GM23338 (cell line): ENCODE results near the gene ANKRD22. TPM values are rescaled to one million over a fixed set of nuclear protein-coding genes. Genes with fewer than 3 reads are reported as not detected.
A peak's percentile ranks its signal among the peaks of the same experiment; 100 is the strongest.

Experiments used
- ATAC-seq: fragments of 200-7000 bp; cut with Tn5 transposase; 3 replicates; pipeline ENCODE4 v1.9.1; 2020
- DNase-seq: peaks from one replicate; pipeline ENCODE4 v3.0.0-alpha.2; 2015; ENCODE audit warnings: low spot score
- H2AFZ ChIP-seq: fragments of 200-600 bp; sonication (generic); 2 replicates; pipeline ENCODE4 v1.8.0; 2016; ENCODE audit warnings: antibody characterized with exemption, mild to moderate bottlenecking, moderate library complexity
- H3F3A ChIP-seq: fragments of 200-600 bp; sonication (generic); replicated peaks from 2 replicates; pipeline ENCODE4 v1.8.0; 2017; ENCODE audit warnings: antibody characterized with exemption, mixed run types, low read depth
- H3K27ac ChIP-seq: fragments of 200-600 bp; sonication (generic); 2 replicates; pipeline ENCODE4 v1.6.1; 2016; ENCODE audit warnings: low read depth
- H3K27me3 ChIP-seq: fragments of 200-600 bp; sonication (generic); 2 replicates; pipeline ENCODE4 v1.8.0; 2016; ENCODE audit warnings: mild to moderate bottlenecking, mixed run types, moderate library complexity; ENCODE audit not compliant: insufficient read depth
- H3K36me3 ChIP-seq: fragments of 200-600 bp; sonication (generic); 2 replicates; pipeline ENCODE4 v1.8.0; 2016; ENCODE audit warnings: mild to moderate bottlenecking; ENCODE audit not compliant: insufficient read depth
- H3K4me1 ChIP-seq: fragments of 200-600 bp; sonication (generic); 2 replicates; pipeline ENCODE4 v1.8.0; 2016; ENCODE audit warnings: mild to moderate bottlenecking, moderate library complexity; ENCODE audit not compliant: insufficient read depth
- H3K4me2 ChIP-seq: fragments of 200-600 bp; sonication (generic); 2 replicates; pipeline ENCODE4 v1.7.1; 2017; ENCODE audit warnings: mixed run types
- H3K4me3 ChIP-seq: fragments of 200-600 bp; sonication (generic); 2 replicates; pipeline ENCODE4 v1.6.1; 2016; ENCODE audit warnings: mixed run types
- H3K79me2 ChIP-seq: fragments of 200-600 bp; sonication (generic); replicated peaks from 2 replicates; pipeline ENCODE4 v1.8.0; 2017; ENCODE audit warnings: mild to moderate bottlenecking; ENCODE audit not compliant: insufficient read depth
- H3K9me2 ChIP-seq: fragments of 200-600 bp; sonication (generic); 2 replicates; pipeline ENCODE4 v1.8.0; 2017; ENCODE audit not compliant: insufficient read depth
- H4K20me1 ChIP-seq: fragments of 200-600 bp; sonication (generic); replicated peaks from 2 replicates; pipeline ENCODE4 v1.8.0; 2017; ENCODE audit warnings: mild to moderate bottlenecking; ENCODE audit not compliant: insufficient read depth
- H3K27ac Mint-ChIP-seq: 2 replicates; pipeline ENCODE4 v1.8.0; 2020; ENCODE audit warnings: inconsistent platforms, mild to moderate bottlenecking, moderate library complexity, mixed read lengths
- H3K27me3 Mint-ChIP-seq: 3 replicates; pipeline ENCODE4 v1.8.0; 2022; ENCODE audit warnings: low read depth, mild to moderate bottlenecking, moderate library complexity, mixed read lengths, inconsistent platforms; ENCODE audit not compliant: insufficient read depth, poor library complexity
- H3K36me3 Mint-ChIP-seq: 3 replicates; pipeline ENCODE4 v1.8.0; 2021; ENCODE audit warnings: low read depth, mild to moderate bottlenecking, inconsistent platforms, moderate library complexity, mixed read lengths
- H3K4me1 Mint-ChIP-seq: 3 replicates; pipeline ENCODE4 v1.8.0; 2020; ENCODE audit warnings: mild to moderate bottlenecking, inconsistent platforms, mixed read lengths
- H3K4me3 Mint-ChIP-seq: 3 replicates; pipeline ENCODE4 v1.8.0; 2021; ENCODE audit warnings: moderate library complexity, mild to moderate bottlenecking, inconsistent platforms, mixed read lengths
- H3K9me3 Mint-ChIP-seq: 3 replicates; pipeline ENCODE4 v1.8.0; 2020; ENCODE audit warnings: moderate library complexity, mild to moderate bottlenecking, inconsistent platforms, mixed read lengths
- CREB1 ChIP-seq: fragments of 250-450 bp; sonication (Bioruptor Pico); IDR thresholded peaks from 2 replicates; pipeline ENCODE4 v1.5.0; 2020; ENCODE audit warnings: low read depth, mild to moderate bottlenecking, moderate library complexity
- EZH2 ChIP-seq: fragments of 200-600 bp; sonication (generic); IDR thresholded peaks from one replicate; pipeline ENCODE4 v1.8.0; 2017; ENCODE audit warnings: antibody characterized with exemption, mild to moderate bottlenecking, low read depth; ENCODE audit not compliant: unreplicated experiment
- EZH2phosphoT487 ChIP-seq: fragments of 200-600 bp; sonication (generic); IDR thresholded peaks from one replicate; pipeline ENCODE4 v1.8.1; 2018; ENCODE audit warnings: antibody characterized with exemption; ENCODE audit not compliant: unreplicated experiment
- JUNB ChIP-seq: IDR thresholded peaks from one replicate; pipeline ENCODE4 v1.6.1; 2016; ENCODE audit warnings: antibody characterized with exemption; ENCODE audit not compliant: unreplicated experiment
- NANOG ChIP-seq: IDR thresholded peaks from 2 replicates; pipeline ENCODE4 v1.6.1; 2016; ENCODE audit warnings: antibody characterized with exemption, borderline replicate concordance
- POLR2AphosphoS5 ChIP-seq: IDR thresholded peaks from 2 replicates; pipeline ENCODE4 v1.6.1; 2016; ENCODE audit warnings: antibody characterized with exemption, low read depth
- STAT1 ChIP-seq: IDR thresholded peaks from one replicate; pipeline ENCODE4 v1.6.1; 2016; ENCODE audit warnings: antibody characterized with exemption; ENCODE audit not compliant: unreplicated experiment
- ZNF114 ChIP-seq: fragments of 250-450 bp; sonication (Bioruptor Pico); IDR thresholded peaks from 2 replicates; pipeline ENCODE4 v1.5.0; 2020; ENCODE audit warnings: mild to moderate bottlenecking, moderate library complexity
- ZNF331 ChIP-seq: fragments of 250-450 bp; sonication (Bioruptor Pico); IDR thresholded peaks from 2 replicates; pipeline ENCODE4 v1.5.0; 2020; ENCODE audit warnings: low read depth, mild to moderate bottlenecking, moderate library complexity
- polyA plus RNA-seq: library from polyadenylated mRNA; unstranded; fragments of >200 nt; fragmentation: Nextera tagmentation; extraction: Ambion mirVana; gene quantifications from 2 replicates; pipeline ENCODE4 v1.2.1, GENCODE V29; 2016
- total RNA-seq: library from RNA; depleted of rRNA; stranded (reverse); fragments of >200 nt; shearing (Covaris generic); gene quantifications from 2 replicates; pipeline ENCODE4 v1.2.3, GENCODE V29; 2014
- TF ChIP-seq, protein P1 (sequence below), 2 experiments: fragments of 200-600 bp in 1 of 2; sonication (generic) in 1 of 2; conservative IDR thresholded peaks; 2 replicates each; pipeline versions ENCODE4 v1.5.1 to v1.6.1; 2016 to 2017; ENCODE audit warnings: antibody characterized with exemption in 2 of 2, low read depth in 2 of 2, mild to moderate bottlenecking in 2 of 2, moderate library complexity in 1 of 2
- TF ChIP-seq, protein P2 (sequence below): fragments of 250-450 bp; sonication (Bioruptor Pico); IDR thresholded peaks from 2 replicates; pipeline ENCODE4 v1.5.0; 2020; ENCODE audit warnings: mild to moderate bottlenecking, moderate library complexity
- TF ChIP-seq, protein P3 (sequence below): IDR thresholded peaks from 2 replicates; pipeline ENCODE4 v1.6.1; 2016; ENCODE audit warnings: antibody characterized with exemption
- TF ChIP-seq, protein P4 (sequence below): IDR thresholded peaks from one replicate; pipeline ENCODE4 v1.6.1; 2018; ENCODE audit warnings: antibody characterized with exemption; ENCODE audit not compliant: unreplicated experiment

The ANKRD22 gene
- total and polyA plus RNA-seq, 2 experiments from 2014 or later = not detected

DNA sequence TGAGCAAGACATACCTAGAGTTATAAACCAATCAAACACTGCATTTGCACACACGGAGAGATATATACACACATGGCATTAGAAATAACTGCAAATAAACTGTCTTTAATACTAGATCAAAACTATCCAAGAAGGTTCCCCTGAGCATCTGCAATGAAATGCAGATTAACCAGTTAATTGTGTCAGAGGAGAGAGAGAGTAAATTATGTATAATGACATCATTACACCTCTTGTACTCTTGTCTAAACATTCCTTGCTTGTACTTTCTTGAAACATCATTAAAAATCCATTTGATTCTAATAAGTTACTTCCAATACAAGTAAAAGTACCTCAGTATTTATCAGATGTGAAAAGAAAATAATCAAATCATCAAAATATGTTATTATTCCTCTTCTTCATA, 932 bp downstream of the ANKRD22 start:
- H3K79me2 ChIP-seq = no peaks in the 10 kb centered on the region
- no peaks in the 10 kb centered on the region for H3K9me2 ChIP-seq
- H3K4me3 Mint-ChIP-seq = no peak overlapping the region
- H3K27me3 Mint-ChIP-seq = peaks cover 2% of the 10 kb centered on the region
- no peak for TF ChIP-seq ZNF114 (CRISPR knock-in tag)
- TF ChIP-seq JUNB = no peak
- TF ChIP-seq EZH2 = no peak
- TF ChIP-seq POLR2AphosphoS5 = no peak
- TF ChIP-seq, protein P1, sequence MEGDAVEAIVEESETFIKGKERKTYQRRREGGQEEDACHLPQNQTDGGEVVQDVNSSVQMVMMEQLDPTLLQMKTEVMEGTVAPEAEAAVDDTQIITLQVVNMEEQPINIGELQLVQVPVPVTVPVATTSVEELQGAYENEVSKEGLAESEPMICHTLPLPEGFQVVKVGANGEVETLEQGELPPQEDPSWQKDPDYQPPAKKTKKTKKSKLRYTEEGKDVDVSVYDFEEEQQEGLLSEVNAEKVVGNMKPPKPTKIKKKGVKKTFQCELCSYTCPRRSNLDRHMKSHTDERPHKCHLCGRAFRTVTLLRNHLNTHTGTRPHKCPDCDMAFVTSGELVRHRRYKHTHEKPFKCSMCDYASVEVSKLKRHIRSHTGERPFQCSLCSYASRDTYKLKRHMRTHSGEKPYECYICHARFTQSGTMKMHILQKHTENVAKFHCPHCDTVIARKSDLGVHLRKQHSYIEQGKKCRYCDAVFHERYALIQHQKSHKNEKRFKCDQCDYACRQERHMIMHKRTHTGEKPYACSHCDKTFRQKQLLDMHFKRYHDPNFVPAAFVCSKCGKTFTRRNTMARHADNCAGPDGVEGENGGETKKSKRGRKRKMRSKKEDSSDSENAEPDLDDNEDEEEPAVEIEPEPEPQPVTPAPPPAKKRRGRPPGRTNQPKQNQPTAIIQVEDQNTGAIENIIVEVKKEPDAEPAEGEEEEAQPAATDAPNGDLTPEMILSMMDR (conservative IDR thresholded peaks at IDR 0.05; ENCODE audit: low read depth in 2 of 2) = no peak
- no peak for TF ChIP-seq STAT1
- TF ChIP-seq CREB1 (CRISPR knock-in tag) = no peak
- TF ChIP-seq, protein P2, sequence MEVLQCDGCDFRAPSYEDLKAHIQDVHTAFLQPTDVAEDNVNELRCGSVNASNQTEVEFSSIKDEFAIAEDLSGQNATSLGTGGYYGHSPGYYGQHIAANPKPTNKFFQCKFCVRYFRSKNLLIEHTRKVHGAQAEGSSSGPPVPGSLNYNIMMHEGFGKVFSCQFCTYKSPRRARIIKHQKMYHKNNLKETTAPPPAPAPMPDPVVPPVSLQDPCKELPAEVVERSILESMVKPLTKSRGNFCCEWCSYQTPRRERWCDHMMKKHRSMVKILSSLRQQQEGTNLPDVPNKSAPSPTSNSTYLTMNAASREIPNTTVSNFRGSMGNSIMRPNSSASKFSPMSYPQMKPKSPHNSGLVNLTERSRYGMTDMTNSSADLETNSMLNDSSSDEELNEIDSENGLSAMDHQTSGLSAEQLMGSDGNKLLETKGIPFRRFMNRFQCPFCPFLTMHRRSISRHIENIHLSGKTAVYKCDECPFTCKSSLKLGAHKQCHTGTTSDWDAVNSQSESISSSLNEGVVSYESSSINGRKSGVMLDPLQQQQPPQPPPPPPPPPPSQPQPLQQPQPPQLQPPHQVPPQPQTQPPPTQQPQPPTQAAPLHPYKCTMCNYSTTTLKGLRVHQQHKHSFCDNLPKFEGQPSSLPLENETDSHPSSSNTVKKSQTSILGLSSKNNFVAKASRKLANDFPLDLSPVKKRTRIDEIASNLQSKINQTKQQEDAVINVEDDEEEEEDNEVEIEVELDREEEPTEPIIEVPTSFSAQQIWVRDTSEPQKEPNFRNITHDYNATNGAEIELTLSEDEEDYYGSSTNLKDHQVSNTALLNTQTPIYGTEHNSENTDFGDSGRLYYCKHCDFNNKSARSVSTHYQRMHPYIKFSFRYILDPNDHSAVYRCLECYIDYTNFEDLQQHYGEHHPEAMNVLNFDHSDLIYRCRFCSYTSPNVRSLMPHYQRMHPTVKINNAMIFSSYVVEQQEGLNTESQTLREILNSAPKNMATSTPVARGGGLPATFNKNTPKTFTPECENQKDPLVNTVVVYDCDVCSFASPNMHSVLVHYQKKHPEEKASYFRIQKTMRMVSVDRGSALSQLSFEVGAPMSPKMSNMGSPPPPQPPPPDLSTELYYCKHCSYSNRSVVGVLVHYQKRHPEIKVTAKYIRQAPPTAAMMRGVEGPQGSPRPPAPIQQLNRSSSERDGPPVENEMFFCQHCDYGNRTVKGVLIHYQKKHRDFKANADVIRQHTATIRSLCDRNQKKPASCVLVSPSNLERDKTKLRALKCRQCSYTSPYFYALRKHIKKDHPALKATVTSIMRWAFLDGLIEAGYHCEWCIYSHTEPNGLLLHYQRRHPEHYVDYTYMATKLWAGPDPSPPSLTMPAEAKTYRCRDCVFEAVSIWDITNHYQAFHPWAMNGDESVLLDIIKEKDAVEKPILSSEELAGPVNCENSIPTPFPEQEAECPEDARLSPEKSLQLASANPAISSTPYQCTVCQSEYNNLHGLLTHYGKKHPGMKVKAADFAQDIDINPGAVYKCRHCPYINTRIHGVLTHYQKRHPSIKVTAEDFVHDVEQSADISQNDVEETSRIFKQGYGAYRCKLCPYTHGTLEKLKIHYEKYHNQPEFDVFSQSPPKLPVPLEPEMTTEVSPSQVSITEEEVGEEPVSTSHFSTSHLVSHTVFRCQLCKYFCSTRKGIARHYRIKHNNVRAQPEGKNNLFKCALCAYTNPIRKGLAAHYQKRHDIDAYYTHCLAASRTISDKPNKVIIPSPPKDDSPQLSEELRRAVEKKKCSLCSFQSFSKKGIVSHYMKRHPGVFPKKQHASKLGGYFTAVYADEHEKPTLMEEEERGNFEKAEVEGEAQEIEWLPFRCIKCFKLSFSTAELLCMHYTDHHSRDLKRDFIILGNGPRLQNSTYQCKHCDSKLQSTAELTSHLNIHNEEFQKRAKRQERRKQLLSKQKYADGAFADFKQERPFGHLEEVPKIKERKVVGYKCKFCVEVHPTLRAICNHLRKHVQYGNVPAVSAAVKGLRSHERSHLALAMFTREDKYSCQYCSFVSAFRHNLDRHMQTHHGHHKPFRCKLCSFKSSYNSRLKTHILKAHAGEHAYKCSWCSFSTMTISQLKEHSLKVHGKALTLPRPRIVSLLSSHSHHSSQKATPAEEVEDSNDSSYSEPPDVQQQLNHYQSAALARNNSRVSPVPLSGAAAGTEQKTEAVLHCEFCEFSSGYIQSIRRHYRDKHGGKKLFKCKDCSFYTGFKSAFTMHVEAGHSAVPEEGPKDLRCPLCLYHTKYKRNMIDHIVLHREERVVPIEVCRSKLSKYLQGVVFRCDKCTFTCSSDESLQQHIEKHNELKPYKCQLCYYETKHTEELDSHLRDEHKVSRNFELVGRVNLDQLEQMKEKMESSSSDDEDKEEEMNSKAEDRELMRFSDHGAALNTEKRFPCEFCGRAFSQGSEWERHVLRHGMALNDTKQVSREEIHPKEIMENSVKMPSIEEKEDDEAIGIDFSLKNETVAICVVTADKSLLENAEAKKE = no peak
- TF ChIP-seq EZH2phosphoT487 = no peak
- TF ChIP-seq ZNF331 = no peak
- TF ChIP-seq, protein P3, sequence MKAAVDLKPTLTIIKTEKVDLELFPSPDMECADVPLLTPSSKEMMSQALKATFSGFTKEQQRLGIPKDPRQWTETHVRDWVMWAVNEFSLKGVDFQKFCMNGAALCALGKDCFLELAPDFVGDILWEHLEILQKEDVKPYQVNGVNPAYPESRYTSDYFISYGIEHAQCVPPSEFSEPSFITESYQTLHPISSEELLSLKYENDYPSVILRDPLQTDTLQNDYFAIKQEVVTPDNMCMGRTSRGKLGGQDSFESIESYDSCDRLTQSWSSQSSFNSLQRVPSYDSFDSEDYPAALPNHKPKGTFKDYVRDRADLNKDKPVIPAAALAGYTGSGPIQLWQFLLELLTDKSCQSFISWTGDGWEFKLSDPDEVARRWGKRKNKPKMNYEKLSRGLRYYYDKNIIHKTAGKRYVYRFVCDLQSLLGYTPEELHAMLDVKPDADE = no peak
- TF ChIP-seq NANOG = no peak
- TF ChIP-seq, protein P4, sequence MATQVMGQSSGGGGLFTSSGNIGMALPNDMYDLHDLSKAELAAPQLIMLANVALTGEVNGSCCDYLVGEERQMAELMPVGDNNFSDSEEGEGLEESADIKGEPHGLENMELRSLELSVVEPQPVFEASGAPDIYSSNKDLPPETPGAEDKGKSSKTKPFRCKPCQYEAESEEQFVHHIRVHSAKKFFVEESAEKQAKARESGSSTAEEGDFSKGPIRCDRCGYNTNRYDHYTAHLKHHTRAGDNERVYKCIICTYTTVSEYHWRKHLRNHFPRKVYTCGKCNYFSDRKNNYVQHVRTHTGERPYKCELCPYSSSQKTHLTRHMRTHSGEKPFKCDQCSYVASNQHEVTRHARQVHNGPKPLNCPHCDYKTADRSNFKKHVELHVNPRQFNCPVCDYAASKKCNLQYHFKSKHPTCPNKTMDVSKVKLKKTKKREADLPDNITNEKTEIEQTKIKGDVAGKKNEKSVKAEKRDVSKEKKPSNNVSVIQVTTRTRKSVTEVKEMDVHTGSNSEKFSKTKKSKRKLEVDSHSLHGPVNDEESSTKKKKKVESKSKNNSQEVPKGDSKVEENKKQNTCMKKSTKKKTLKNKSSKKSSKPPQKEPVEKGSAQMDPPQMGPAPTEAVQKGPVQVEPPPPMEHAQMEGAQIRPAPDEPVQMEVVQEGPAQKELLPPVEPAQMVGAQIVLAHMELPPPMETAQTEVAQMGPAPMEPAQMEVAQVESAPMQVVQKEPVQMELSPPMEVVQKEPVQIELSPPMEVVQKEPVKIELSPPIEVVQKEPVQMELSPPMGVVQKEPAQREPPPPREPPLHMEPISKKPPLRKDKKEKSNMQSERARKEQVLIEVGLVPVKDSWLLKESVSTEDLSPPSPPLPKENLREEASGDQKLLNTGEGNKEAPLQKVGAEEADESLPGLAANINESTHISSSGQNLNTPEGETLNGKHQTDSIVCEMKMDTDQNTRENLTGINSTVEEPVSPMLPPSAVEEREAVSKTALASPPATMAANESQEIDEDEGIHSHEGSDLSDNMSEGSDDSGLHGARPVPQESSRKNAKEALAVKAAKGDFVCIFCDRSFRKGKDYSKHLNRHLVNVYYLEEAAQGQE = no peak
- no peak overlapping the region for H3K4me3 ChIP-seq
- H3K4me1 Mint-ChIP-seq = peaks cover 24% of the 10 kb centered on the region
- H3K36me3 ChIP-seq = no peaks in the 10 kb centered on the region
- no peaks in the 10 kb centered on the region for H3K36me3 Mint-ChIP-seq
- H2AFZ ChIP-seq = no peak overlapping the region
- H3K27me3 ChIP-seq = no peaks in the 10 kb centered on the region
- ATAC-seq (no peak), DNase-seq (no peak)
- no peak overlapping the region for H3K27ac ChIP-seq
- no peak overlapping the region for H3K27ac Mint-ChIP-seq
- peaks cover 28% of the 10 kb centered on the region for H3K4me1 ChIP-seq
- H4K20me1 ChIP-seq = no peaks in the 10 kb centered on the region
- no peaks in the 10 kb centered on the region for H3K9me3 Mint-ChIP-seq
- H3K4me2 ChIP-seq = 0 out of 2 replicates have a peak overlapping the region, but pooled peaks have one; percentile 6
- no peaks in the 10 kb centered on the region for H3F3A ChIP-seq
